HepG2 (cell line): ENCODE data around the gene WDR62. TPM values are rescaled to one million over a fixed set of nuclear protein-coding genes. Genes with fewer than 3 reads are reported as not detected.

Source experiments
- ZBTB3 ChIP-seq: sonication (generic); formaldehyde crosslinking; IDR thresholded peaks from 2 replicates; pipeline ENCODE4 v1.4.0; 2020; ENCODE audit warnings: low read depth, mild to moderate bottlenecking, moderate library complexity, missing genetic modification reagents, borderline replicate concordance
- ZBTB7A ChIP-seq: sonication (generic); formaldehyde crosslinking; IDR thresholded peaks from 2 replicates; pipeline ENCODE4 v1.8.0; 2022; ENCODE audit warnings: mild to moderate bottlenecking, missing genetic modification reagents
- ZC3H13 ChIP-seq: sonication (generic); formaldehyde crosslinking; IDR thresholded peaks from 2 replicates; pipeline ENCODE4 v1.8.1; 2023; ENCODE audit warnings: mild to moderate bottlenecking, missing genetic modification reagents, moderate library complexity
- ZMAT5 ChIP-seq: sonication (generic); formaldehyde crosslinking; IDR thresholded peaks from 2 replicates; pipeline ENCODE4 v1.5.0; 2020; ENCODE audit warnings: mild to moderate bottlenecking, low read depth, missing genetic modification reagents, borderline replicate concordance
- ZNF235 ChIP-seq: sonication (generic); formaldehyde crosslinking; IDR thresholded peaks from 2 replicates; pipeline ENCODE4 v1.8.1; 2023; ENCODE audit warnings: mild to moderate bottlenecking, missing genetic modification reagents, borderline replicate concordance
- ZNF530 ChIP-seq: sonication (generic); formaldehyde crosslinking; IDR thresholded peaks from 2 replicates; pipeline ENCODE4 v1.5.0; 2020; ENCODE audit warnings: low read depth, mild to moderate bottlenecking, missing genetic modification reagents
- ZNF7 ChIP-seq: IDR thresholded peaks from 2 replicates; pipeline ENCODE4 v1.6.1; 2016; ENCODE audit warnings: missing biosample characterization, missing genetic modification reagents
- ZSCAN5A ChIP-seq: sonication (generic); formaldehyde crosslinking; IDR thresholded peaks from 2 replicates; pipeline ENCODE4 v1.8.0; 2022; ENCODE audit warnings: mild to moderate bottlenecking, missing genetic modification reagents, borderline replicate concordance
- polyA plus RNA-seq, 8 experiments: library from polyadenylated mRNA; depleted of rRNA in 3 of 8; stranded (reverse) in 7 of 8; unstranded in 1 of 8; fragments of >200 nt; fragmentation: Illumina TruSeq in 4 of 8; extraction: Trizol in 4 of 8; gene quantifications; 2 replicates each; pipeline versions ENCODE4 v1.2.1 to v1.2.3, GENCODE V29; 2011 to 2016; ENCODE audit warnings: low read depth in 4 of 8, missing spikeins in 1 of 8, mixed read lengths in 1 of 8; ENCODE audit not compliant: insufficient read depth in 1 of 8
- total RNA-seq, 5 experiments: library from RNA; depleted of rRNA; stranded (reverse); fragments of >200 nt; fragmentation: Illumina TruSeq; extraction: Trizol; gene quantifications; 2 replicates each; pipeline ENCODE4 v1.2.3, GENCODE V29; 2016; ENCODE audit warnings: low read depth in 1 of 5
- TF ChIP-seq, protein P1 (sequence below): fragments of 450-650 bp; IDR thresholded peaks from 2 replicates; pipeline ENCODE4 v1.6.1; 2017
- TF ChIP-seq, protein P2 (sequence below): sonication (generic); formaldehyde crosslinking; IDR thresholded peaks from 2 replicates; pipeline ENCODE4 v1.5.0; 2020; ENCODE audit warnings: missing genetic modification reagents

The WDR62 gene
- total and polyA plus RNA-seq, 2 of the 13 experiments (the other 11 are each of a cell fraction or from before 2014, with no cell fraction given) = 5.8 to 12.5 TPM

- TF ChIP-seq, protein P1, sequence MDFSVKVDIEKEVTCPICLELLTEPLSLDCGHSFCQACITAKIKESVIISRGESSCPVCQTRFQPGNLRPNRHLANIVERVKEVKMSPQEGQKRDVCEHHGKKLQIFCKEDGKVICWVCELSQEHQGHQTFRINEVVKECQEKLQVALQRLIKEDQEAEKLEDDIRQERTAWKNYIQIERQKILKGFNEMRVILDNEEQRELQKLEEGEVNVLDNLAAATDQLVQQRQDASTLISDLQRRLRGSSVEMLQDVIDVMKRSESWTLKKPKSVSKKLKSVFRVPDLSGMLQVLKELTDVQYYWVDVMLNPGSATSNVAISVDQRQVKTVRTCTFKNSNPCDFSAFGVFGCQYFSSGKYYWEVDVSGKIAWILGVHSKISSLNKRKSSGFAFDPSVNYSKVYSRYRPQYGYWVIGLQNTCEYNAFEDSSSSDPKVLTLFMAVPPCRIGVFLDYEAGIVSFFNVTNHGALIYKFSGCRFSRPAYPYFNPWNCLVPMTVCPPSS = no peak
- TF ChIP-seq ZC3H13 = no peak
- TF ChIP-seq ZSCAN5A (CRISPR knock-in tag) = no peak
- no peak for TF ChIP-seq ZNF530 (CRISPR knock-in tag)
- no peak for TF ChIP-seq ZBTB7A (CRISPR knock-in tag)
- TF ChIP-seq ZBTB3 (CRISPR knock-in tag) = no peak
- TF ChIP-seq ZNF235 (CRISPR knock-in tag) = no peak
- TF ChIP-seq ZNF7 (CRISPR knock-in tag) = no peak
- no peak for TF ChIP-seq ZMAT5 (CRISPR knock-in tag)
- TF ChIP-seq, protein P2, sequence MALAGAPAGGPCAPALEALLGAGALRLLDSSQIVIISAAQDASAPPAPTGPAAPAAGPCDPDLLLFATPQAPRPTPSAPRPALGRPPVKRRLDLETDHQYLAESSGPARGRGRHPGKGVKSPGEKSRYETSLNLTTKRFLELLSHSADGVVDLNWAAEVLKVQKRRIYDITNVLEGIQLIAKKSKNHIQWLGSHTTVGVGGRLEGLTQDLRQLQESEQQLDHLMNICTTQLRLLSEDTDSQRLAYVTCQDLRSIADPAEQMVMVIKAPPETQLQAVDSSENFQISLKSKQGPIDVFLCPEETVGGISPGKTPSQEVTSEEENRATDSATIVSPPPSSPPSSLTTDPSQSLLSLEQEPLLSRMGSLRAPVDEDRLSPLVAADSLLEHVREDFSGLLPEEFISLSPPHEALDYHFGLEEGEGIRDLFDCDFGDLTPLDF (CRISPR knock-in tag) = no peak
These were observed 14.2 kb upstream of the WDR62 start (continued) for GRCh38 chr19:36040495-36040894.
